Measurements from ENCODE around the gene GPD2.

- TF ChIP-seq ZFP3 (CRISPR knock-in tag; IDR thresholded peaks at IDR 0.05) (no peak), RARB (CRISPR knock-in tag; IDR thresholded peaks at IDR 0.05) (no peak), BACH2 (CRISPR knock-in tag; IDR thresholded peaks at IDR 0.05; ENCODE audit: borderline replicate concordance) (no peak), ZC3H10 (CRISPR knock-in tag; IDR thresholded peaks at IDR 0.05) (no peak), CREB5 (CRISPR knock-in tag; IDR thresholded peaks at IDR 0.05; ENCODE audit: low read depth) (no peak), ISL1 (CRISPR knock-in tag; IDR thresholded peaks at IDR 0.05) (no peak), ZFP30 (CRISPR knock-in tag; IDR thresholded peaks at IDR 0.05) (no peak), POU6F1 (CRISPR knock-in tag; IDR thresholded peaks at IDR 0.05; ENCODE audit: borderline replicate concordance, low read depth) (no peak)
Measured at GRCh38 chr2:156589381-156590079, 153.4 kb downstream of the GPD2 start.

All from SK-N-SH treated with all-trans-retinoic acid at 6 μM for 48 hours (cell line).